Activated T-cell treated with anti-CD3 and anti-CD28 coated beads for 1 hour (primary cell): ENCODE measurements around the gene SYS1.

Experiments used
- DNase-seq: peaks from one replicate; pipeline ENCODE4 v3.0.0-alpha.2; 2020; ENCODE audit warnings: low read depth

Gene SYS1

GRCh38 chr20:45355209-45356084 is 7.5 kb upstream of the SYS1 start:
- DNase-seq: no peak

- DNase-seq: no peak
These were observed 4.5 kb upstream of the SYS1 start for GRCh38 chr20:45358282-45359068.

GRCh38 chr20:45359069-45359405 is 3.9 kb upstream of the SYS1 start:
- no peak for DNase-seq

- DNase-seq: no peak
These were observed 3.4 kb upstream of the SYS1 start for GRCh38 chr20:45359406-45360148.

GRCh38 chr20:45361793-45362192 is 1.2 kb upstream of the SYS1 start:
- no peak for DNase-seq

- DNase-seq: no peak
These were observed 896 bp downstream of the SYS1 start for GRCh38 chr20:45363611-45364492.

GRCh38 chr20:45365444-45365970 is 2.6 kb downstream of the SYS1 start:
- no peak for DNase-seq

GRCh38 chr20:45366192-45366591 is 3.2 kb downstream of the SYS1 start:
- no peak for DNase-seq

GRCh38 chr20:45366631-45367030 is 3.7 kb downstream of the SYS1 start:
- DNase-seq: no peak

GRCh38 chr20:45367126-45367525 is 4.2 kb downstream of the SYS1 start:
- no peak for DNase-seq

GRCh38 chr20:45368221-45368980 is 5.4 kb downstream of the SYS1 start:
- no peak for DNase-seq

GRCh38 chr20:45370571-45371160 is 7.7 kb downstream of the SYS1 start:
- DNase-seq: no peak

- no peak for DNase-seq
These were observed 9.3 kb downstream of the SYS1 start for GRCh38 chr20:45372241-45372640.

- no peak for DNase-seq
These were observed 9.8 kb downstream of the SYS1 start for GRCh38 chr20:45372646-45373352.

- peak; percentile 96 for DNase-seq
These were observed 10.6 kb downstream of the SYS1 start for GRCh38 chr20:45373353-45374100.

- DNase-seq: no peak
These were observed 11.1 kb downstream of the SYS1 start for GRCh38 chr20:45374101-45374467.

- DNase-seq: no peak
These were observed 12.0 kb downstream of the SYS1 start for GRCh38 chr20:45374966-45375365.

- DNase-seq: no peak
These were observed 14.3 kb downstream of the SYS1 start for GRCh38 chr20:45377269-45377668.

- DNase-seq: no peak
These were observed 15.2 kb downstream of the SYS1 start, which contains the start of gene TP53TG5 for GRCh38 chr20:45378191-45378590. TSS of gene TP53TG5 (minus strand) at chr20:45378325. CDS start at chr20:45378236, 89 bp downstream.
